ENCODE measurements around the gene TOX2. TPM values are rescaled to one million over a fixed set of nuclear protein-coding genes. Genes with fewer than 3 reads are reported as not detected.

TOX2 gene
- total and polyA plus RNA-seq, 2 of the 8 experiments (the other 6 are each of a cell fraction or from before 2014, with no cell fraction given), result 1.8 to 3.4 TPM

- TF ChIP-seq CTCF (IDR thresholded peaks at IDR 0.05; ENCODE audit: control extremely low read depth in 1 of 3, insufficient read depth in 1 of 3, low read depth in 1 of 3, low read length in 3 of 3), result no peak
- no peak for TF ChIP-seq GTF2F1 (IDR thresholded peaks at IDR 0.05; ENCODE audit: borderline replicate concordance, low read depth, low read length)
- TF ChIP-seq HDAC6 (IDR thresholded peaks at IDR 0.05; ENCODE audit: low read depth, low read length), result no peak
- no peak for TF ChIP-seq CBX5 (IDR thresholded peaks at IDR 0.05; ENCODE audit: low read depth, low read length)
- no peak for TF ChIP-seq GABPA (IDR thresholded peaks at IDR 0.05; ENCODE audit: borderline replicate concordance, insufficient read depth, low read length)
- TF ChIP-seq EZH2 (IDR thresholded peaks at IDR 0.05; ENCODE audit: low read depth, low read length, severe bottlenecking), result no peak
Measured at GRCh38 chr20:43938017-43938655, 23.5 kb downstream of the TOX2 start (continued).

Measured in H1 (cell line).